ENCODE measurements around the gene PRKCH.

DNA sequence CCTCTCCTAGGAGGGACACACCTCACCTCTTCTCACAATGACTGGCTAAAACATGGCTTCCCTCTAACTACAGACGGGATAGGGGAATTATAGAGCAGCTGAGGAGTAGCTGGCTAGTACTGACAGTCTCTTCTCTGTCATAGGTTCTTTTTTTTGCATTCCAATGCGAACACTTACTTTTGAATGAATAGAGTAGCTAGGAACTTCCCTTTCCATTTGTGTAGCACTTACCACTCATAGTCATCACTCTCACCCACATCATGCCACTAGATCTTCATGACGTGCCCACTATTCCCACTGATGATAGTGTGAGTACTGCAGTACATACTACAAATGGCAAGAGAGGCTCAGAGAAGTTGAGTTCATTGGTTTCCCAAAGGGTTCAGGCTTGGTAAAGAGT, 230.0 kb downstream of the PRKCH start:
- TF ChIP-seq CTCF (IDR thresholded peaks at IDR 0.05; ENCODE audit: insufficient read depth, low read length) (no peak), GABPA (IDR thresholded peaks at IDR 0.05; ENCODE audit: low read depth) (no peak)
- TF ChIP-seq, protein P1, sequence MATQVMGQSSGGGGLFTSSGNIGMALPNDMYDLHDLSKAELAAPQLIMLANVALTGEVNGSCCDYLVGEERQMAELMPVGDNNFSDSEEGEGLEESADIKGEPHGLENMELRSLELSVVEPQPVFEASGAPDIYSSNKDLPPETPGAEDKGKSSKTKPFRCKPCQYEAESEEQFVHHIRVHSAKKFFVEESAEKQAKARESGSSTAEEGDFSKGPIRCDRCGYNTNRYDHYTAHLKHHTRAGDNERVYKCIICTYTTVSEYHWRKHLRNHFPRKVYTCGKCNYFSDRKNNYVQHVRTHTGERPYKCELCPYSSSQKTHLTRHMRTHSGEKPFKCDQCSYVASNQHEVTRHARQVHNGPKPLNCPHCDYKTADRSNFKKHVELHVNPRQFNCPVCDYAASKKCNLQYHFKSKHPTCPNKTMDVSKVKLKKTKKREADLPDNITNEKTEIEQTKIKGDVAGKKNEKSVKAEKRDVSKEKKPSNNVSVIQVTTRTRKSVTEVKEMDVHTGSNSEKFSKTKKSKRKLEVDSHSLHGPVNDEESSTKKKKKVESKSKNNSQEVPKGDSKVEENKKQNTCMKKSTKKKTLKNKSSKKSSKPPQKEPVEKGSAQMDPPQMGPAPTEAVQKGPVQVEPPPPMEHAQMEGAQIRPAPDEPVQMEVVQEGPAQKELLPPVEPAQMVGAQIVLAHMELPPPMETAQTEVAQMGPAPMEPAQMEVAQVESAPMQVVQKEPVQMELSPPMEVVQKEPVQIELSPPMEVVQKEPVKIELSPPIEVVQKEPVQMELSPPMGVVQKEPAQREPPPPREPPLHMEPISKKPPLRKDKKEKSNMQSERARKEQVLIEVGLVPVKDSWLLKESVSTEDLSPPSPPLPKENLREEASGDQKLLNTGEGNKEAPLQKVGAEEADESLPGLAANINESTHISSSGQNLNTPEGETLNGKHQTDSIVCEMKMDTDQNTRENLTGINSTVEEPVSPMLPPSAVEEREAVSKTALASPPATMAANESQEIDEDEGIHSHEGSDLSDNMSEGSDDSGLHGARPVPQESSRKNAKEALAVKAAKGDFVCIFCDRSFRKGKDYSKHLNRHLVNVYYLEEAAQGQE (IDR thresholded peaks at IDR 0.05; ENCODE audit: insufficient replicate concordance, low read depth), result no peak
